Measurements from ENCODE around the gene HOXA6. TPM values are rescaled to one million over a fixed set of nuclear protein-coding genes. Genes with fewer than 3 reads are reported as not detected.

HOXA6 gene
- total and polyA plus RNA-seq, 10 of the 15 experiments (the other 5 are each of a cell fraction or from before 2014, with no cell fraction given) = 0.08 TPM; not detected in 9

GRCh38 chr7:27188386-27189294, 41.1 kb upstream of the HOXA6 start:
- FAIRE-seq (no peak), DNase-seq (ENCODE audit: low read depth, low spot score) (no peak), ATAC-seq (no peak)
- TF ChIP-seq MTA2 (IDR thresholded peaks at IDR 0.05; ENCODE audit: low read depth) (no peak), EP300 (IDR thresholded peaks at IDR 0.05; ENCODE audit: borderline replicate concordance in 1 of 2, control insufficient read depth in 1 of 2, low read depth in 2 of 2, low read length in 2 of 2) (no peak)
- SMC1A ChIA-PET (ENCODE audit: uncharacterized antibody, unreplicated experiment) = interaction anchor here (0.6 kb wide), 1 partner anchor 590 kb away, joined by 3 read pairs; no protein-coding TSS in a partner anchor
- RAD21 ChIA-PET (ENCODE audit: unreplicated experiment) = no interaction called here
- no peaks in the 10 kb centered on the region for H3K79me2 ChIP-seq (ENCODE audit: control insufficient read depth, insufficient read depth, low read length)
- POLR2A ChIA-PET = no interaction called here
- BruUV-seq (replicated peaks) = no TSS peak
- CTCF ChIA-PET = interaction anchor here (0.7 kb wide), 1 partner anchor 9 kb away, joined by 3 read pairs; no protein-coding TSS in a partner anchor
- no peaks in the 10 kb centered on the region for H3K4me1 ChIP-seq (ENCODE audit: control insufficient read depth, insufficient read depth, low read length)
- no peak overlapping the region for H3K4me2 ChIP-seq (ENCODE audit: control insufficient read depth, insufficient read depth)
- H2AFZ ChIP-seq (ENCODE audit: control insufficient read depth, low read depth, low read length) = no peak overlapping the region
- H3K27me3 ChIP-seq (replicated peaks in 1 of 2; ENCODE audit: control insufficient read depth in 2 of 2, insufficient read depth in 2 of 2, low read length in 1 of 2) = peaks cover 41 to 51% of the 10 kb centered on the region in 2 experiments
- no peak overlapping the region for H3K9ac ChIP-seq (ENCODE audit: control insufficient read depth, insufficient read depth, low read length)
- no peaks in the 10 kb centered on the region for H3K36me3 ChIP-seq (ENCODE audit: control insufficient read depth in 2 of 2, insufficient read depth in 2 of 2, low read length in 1 of 2)
- in situ Hi-C loops (cut with MboI) (no loop called here), intact Hi-C loops (cut with micrococcal nuclease; ENCODE audit: unreplicated experiment) (no loop called here)
- 0 out of 2 replicates have a peak, but pooled peaks cover 3% of the 10 kb centered on the region for H4K20me1 ChIP-seq (ENCODE audit: control insufficient read depth, insufficient read depth)
- no peak overlapping the region for H3K27ac ChIP-seq (ENCODE audit: control insufficient read depth, insufficient read depth)
- no peaks in the 10 kb centered on the region; the same call in 2 of the 3 replicates for H3K9me3 ChIP-seq (replicated peaks; ENCODE audit: control insufficient read depth, insufficient read depth, low read length)
- no peak overlapping the region for H3K4me3 ChIP-seq
- WGBS (ENCODE audit: insufficient coverage, insufficient replicate concordance, low lambda C conversion rate, missing lambda C conversion rate) = 21% methylated on average over 46 of the region's 49 CpGs

Data from GM12878 (cell line).